HepG2 (cell line): ENCODE data around the gene GCN1. TPM values are rescaled to one million over a fixed set of nuclear protein-coding genes. Genes with fewer than 3 reads are reported as not detected.

ENCODE experiments used
- CHCHD3 ChIP-seq: sonication (generic); formaldehyde crosslinking; IDR thresholded peaks from 2 replicates; pipeline ENCODE4 v1.8.0; 2022; ENCODE audit warnings: mild to moderate bottlenecking, missing genetic modification reagents, moderate library complexity
- FOXA3 ChIP-seq: IDR thresholded peaks from 2 replicates; pipeline ENCODE4 v1.6.1; 2016; ENCODE audit warnings: missing genetic modification reagents, missing compliant biosample characterization
- FOXO1 ChIP-seq: sonication (generic); formaldehyde crosslinking; IDR thresholded peaks from 2 replicates; pipeline ENCODE4 v1.4.0; 2020; ENCODE audit warnings: missing genetic modification reagents
- GTF3A ChIP-seq: sonication (generic); formaldehyde crosslinking; conservative IDR thresholded peaks from 2 replicates; pipeline ENCODE4 v1.4.0; 2020; ENCODE audit warnings: mild to moderate bottlenecking, missing genetic modification reagents
- GZF1 ChIP-seq: sonication (generic); formaldehyde crosslinking; IDR thresholded peaks from 2 replicates; pipeline ENCODE4 v1.5.1; 2020; ENCODE audit warnings: mild to moderate bottlenecking, missing genetic modification reagents
- HMGA1 ChIP-seq: sonication (generic); formaldehyde crosslinking; conservative IDR thresholded peaks from 2 replicates; pipeline ENCODE4 v1.4.0; 2020; ENCODE audit warnings: missing genetic modification reagents
- PHF21A ChIP-seq: sonication (generic); formaldehyde crosslinking; IDR thresholded peaks from 2 replicates; pipeline ENCODE4 v1.5.0; 2020; ENCODE audit warnings: mild to moderate bottlenecking, missing genetic modification reagents
- SIX1 ChIP-seq: sonication (generic); formaldehyde crosslinking; IDR thresholded peaks from 2 replicates; pipeline ENCODE4 v1.4.0; 2020; ENCODE audit warnings: missing genetic modification reagents, borderline replicate concordance
- SMAD3 ChIP-seq: sonication (generic); formaldehyde crosslinking; IDR thresholded peaks from 2 replicates; pipeline ENCODE4 v1.4.0; 2020; ENCODE audit warnings: missing genetic modification reagents
- THAP11 ChIP-seq: IDR thresholded peaks from 2 replicates; pipeline ENCODE4 v1.6.1; 2016; ENCODE audit warnings: missing biosample characterization, missing genetic modification reagents
- ZNF124 ChIP-seq: sonication (generic); formaldehyde crosslinking; IDR thresholded peaks from 2 replicates; pipeline ENCODE4 v1.4.0; 2020; ENCODE audit warnings: missing genetic modification reagents
- ZNF142 ChIP-seq: sonication (generic); formaldehyde crosslinking; IDR thresholded peaks from 2 replicates; pipeline ENCODE4 v1.4.0; 2020; ENCODE audit warnings: missing genetic modification reagents
- ZNF282 ChIP-seq: fragments of 450-650 bp; IDR thresholded peaks from 2 replicates; pipeline ENCODE4 v1.6.1; 2018; ENCODE audit not compliant: partially characterized antibody
- ZNF710 ChIP-seq: sonication (generic); formaldehyde crosslinking; IDR thresholded peaks from 2 replicates; pipeline ENCODE4 v1.5.0; 2020; ENCODE audit warnings: mild to moderate bottlenecking, missing genetic modification reagents, borderline replicate concordance
- ZNF761 ChIP-seq: sonication (generic); formaldehyde crosslinking; conservative IDR thresholded peaks from 2 replicates; pipeline ENCODE4 v1.4.0; 2020; ENCODE audit warnings: mild to moderate bottlenecking, missing genetic modification reagents
- ZZZ3 ChIP-seq: sonication (generic); formaldehyde crosslinking; IDR thresholded peaks from 2 replicates; pipeline ENCODE4 v1.4.0; 2020; ENCODE audit warnings: missing genetic modification reagents, mild to moderate bottlenecking, borderline replicate concordance
- polyA plus RNA-seq, 8 experiments: library from polyadenylated mRNA; depleted of rRNA in 3 of 8; stranded (reverse) in 7 of 8; unstranded in 1 of 8; fragments of >200 nt; fragmentation: Illumina TruSeq in 4 of 8; extraction: Trizol in 4 of 8; gene quantifications; 2 replicates each; pipeline versions ENCODE4 v1.2.1 to v1.2.3, GENCODE V29; 2011 to 2016; ENCODE audit warnings: low read depth in 4 of 8, missing spikeins in 1 of 8, mixed read lengths in 1 of 8; ENCODE audit not compliant: insufficient read depth in 1 of 8
- total RNA-seq, 5 experiments: library from RNA; depleted of rRNA; stranded (reverse); fragments of >200 nt; fragmentation: Illumina TruSeq; extraction: Trizol; gene quantifications; 2 replicates each; pipeline ENCODE4 v1.2.3, GENCODE V29; 2016; ENCODE audit warnings: low read depth in 1 of 5

Gene GCN1
- total and polyA plus RNA-seq, 2 of the 13 experiments (the other 11 are each of a cell fraction or from before 2014, with no cell fraction given), result 58.2 to 83.0 TPM

GRCh38 chr12:120230326-120230973 lies 35.9 kb upstream of the GCN1 start (continued):
- TF ChIP-seq SIX1 (CRISPR knock-in tag) (peak; percentile 87; the same call in 1 of the 2 replicates), PHF21A (CRISPR knock-in tag) (no peak), GZF1 (no peak), FOXO1 (no peak), THAP11 (CRISPR knock-in tag) (0 out of 2 replicates have a peak, but pooled peaks have one; percentile 7), ZZZ3 (CRISPR knock-in tag) (no peak), CHCHD3 (no peak), FOXA3 (0 out of 2 replicates have a peak, but pooled peaks have one; percentile 27), ZNF710 (CRISPR knock-in tag) (0 out of 2 replicates have a peak, but pooled peaks have one; percentile 30), ZNF761 (no peak), ZNF282 (no peak), SMAD3 (CRISPR knock-in tag) (no peak), ZNF142 (no peak), GTF3A (CRISPR knock-in tag) (no peak), ZNF124 (CRISPR knock-in tag) (no peak), HMGA1 (CRISPR knock-in tag) (no peak)
